ENCODE data around the gene GTPBP1.

GTPBP1 gene

GRCh38 chr22:38709306-38709705 is 3.6 kb downstream of the GTPBP1 start:
- no peak for TF ChIP-seq CTCF (IDR thresholded peaks at IDR 0.05; ENCODE audit: low read length, missing control alignments)
- DNase-seq (ENCODE audit: low read depth) = no peak
- no peak overlapping the region for H3K4me3 ChIP-seq (replicated peaks; ENCODE audit: low read depth, low read length)

- no peak overlapping the region for H3K4me3 ChIP-seq (replicated peaks; ENCODE audit: low read depth, low read length)
- DNase-seq (ENCODE audit: low read depth) = no peak
- no peak for TF ChIP-seq CTCF (IDR thresholded peaks at IDR 0.05; ENCODE audit: low read length, missing control alignments)
These were observed 4.6 kb downstream of the GTPBP1 start for GRCh38 chr22:38710351-38710750.

GRCh38 chr22:38710866-38711265 is 5.1 kb downstream of the GTPBP1 start:
- no peak overlapping the region for H3K4me3 ChIP-seq (replicated peaks; ENCODE audit: low read depth, low read length)
- TF ChIP-seq CTCF (IDR thresholded peaks at IDR 0.05; ENCODE audit: low read length, missing control alignments) = no peak
- no peak for DNase-seq (ENCODE audit: low read depth)

- no peak for DNase-seq (ENCODE audit: low read depth)
- TF ChIP-seq CTCF (IDR thresholded peaks at IDR 0.05; ENCODE audit: low read length, missing control alignments) = no peak
- H3K4me3 ChIP-seq (replicated peaks; ENCODE audit: low read depth, low read length) = no peak overlapping the region
These were observed 6.9 kb downstream of the GTPBP1 start for GRCh38 chr22:38712486-38713207.

GRCh38 chr22:38713921-38714320 is 8.2 kb downstream of the GTPBP1 start:
- no peak for TF ChIP-seq CTCF (IDR thresholded peaks at IDR 0.05; ENCODE audit: low read length, missing control alignments)

GRCh38 chr22:38715176-38715764 is 9.5 kb downstream of the GTPBP1 start:
- no peak overlapping the region for H3K4me3 ChIP-seq (replicated peaks; ENCODE audit: low read depth, low read length)
- no peak for TF ChIP-seq CTCF (IDR thresholded peaks at IDR 0.05; ENCODE audit: low read length, missing control alignments)
- DNase-seq (ENCODE audit: low read depth) = no peak

More at GRCh38 chr22:38713921-38714320, 8.2 kb downstream of the GTPBP1 start:
- no peak overlapping the region for H3K4me3 ChIP-seq (replicated peaks; ENCODE audit: low read depth, low read length)
- DNase-seq (ENCODE audit: low read depth) = no peak

- no peak overlapping the region for H3K4me3 ChIP-seq (replicated peaks; ENCODE audit: low read depth, low read length)
- no peak for DNase-seq (ENCODE audit: low read depth)
- TF ChIP-seq CTCF (IDR thresholded peaks at IDR 0.05; ENCODE audit: low read length, missing control alignments) = no peak
These were observed 10.1 kb downstream of the GTPBP1 start for GRCh38 chr22:38715852-38716251.

Measured in fibroblast of pulmonary artery (primary cell).